Smooth muscle cell (in vitro differentiated cells): Measurements from ENCODE around the gene RHOF. TPM values are rescaled to one million over a fixed set of nuclear protein-coding genes. Genes with fewer than 3 reads are reported as not detected.

Source experiments
- DNase-seq: peaks from one replicate; lab custom pipeline; 2025; ENCODE audit not compliant: unreplicated experiment; lab: John Stamatoyannopoulos, UW
- H2AFZ ChIP-seq: fragments of 200-600 bp; sonication (generic); 2 replicates; pipeline ENCODE4 v1.6.0; 2016; ENCODE audit warnings: antibody characterized with exemption, low read depth, mild to moderate bottlenecking
- H3F3A ChIP-seq: fragments of 200-600 bp; sonication (generic); 2 replicates; pipeline ENCODE4 v1.6.0; 2017; ENCODE audit warnings: antibody characterized with exemption, low read depth
- H3K27ac ChIP-seq: fragments of 200-600 bp; sonication (generic); 2 replicates; pipeline ENCODE4 v1.5.1; 2016; ENCODE audit warnings: low read depth, mild to moderate bottlenecking
- H3K27me3 ChIP-seq: fragments of 200-600 bp; sonication (generic); 2 replicates; pipeline ENCODE4 v1.6.1; 2016; ENCODE audit warnings: low read depth, mild to moderate bottlenecking
- H3K36me3 ChIP-seq: fragments of 200-600 bp; sonication (generic); 2 replicates; pipeline ENCODE4 v1.5.1; 2016; ENCODE audit warnings: low read depth
- H3K4me1 ChIP-seq: fragments of 200-600 bp; sonication (generic); 2 replicates; pipeline ENCODE4 v1.5.1; 2016; ENCODE audit warnings: low read depth
- H3K4me2 ChIP-seq: fragments of 200-600 bp; sonication (generic); 2 replicates; pipeline ENCODE4 v1.6.0; 2016; ENCODE audit warnings: mild to moderate bottlenecking
- H3K4me3 ChIP-seq: fragments of 200-600 bp; sonication (generic); 2 replicates; pipeline ENCODE4 v1.5.1; 2016; ENCODE audit warnings: mild to moderate bottlenecking
- H3K79me2 ChIP-seq: fragments of 200-600 bp; sonication (generic); 2 replicates; pipeline ENCODE4 v1.6.0; 2016; ENCODE audit warnings: low read depth, mild to moderate bottlenecking
- H3K9ac ChIP-seq: fragments of 200-600 bp; sonication (generic); 2 replicates; pipeline ENCODE4 v1.6.0; 2016; ENCODE audit warnings: low read depth
- H3K9me3 ChIP-seq: fragments of 200-600 bp; sonication (generic); replicated peaks from 2 replicates; pipeline ENCODE4 v1.5.1; 2016; ENCODE audit warnings: low read depth
- H4K20me1 ChIP-seq: fragments of 200-600 bp; sonication (generic); 2 replicates; pipeline ENCODE4 v1.6.0; 2016; ENCODE audit warnings: low read depth
- WGBS: methylation state at CpG from one replicate; pipeline ENCODE4 v1.1.7; 2016; ENCODE audit warnings: low lambda C conversion rate; 5-methylcytosine and 5-hydroxymethylcytosine counted together
- polyA plus RNA-seq: library from polyadenylated mRNA; unstranded; fragments of >200 nt; fragmentation: Nextera tagmentation; extraction: Ambion mirVana; gene quantifications from 2 replicates; pipeline ENCODE4 v1.2.1, GENCODE V29; 2016
- total RNA-seq: library from RNA; depleted of rRNA; stranded (reverse); fragments of >200 nt; gene quantifications from 2 replicates; pipeline ENCODE4 v1.2.3, GENCODE V29; 2014
- TF ChIP-seq, protein P1 (sequence below): fragments of 200-600 bp; sonication (generic); IDR thresholded peaks from 2 replicates; pipeline ENCODE4 v1.5.1; 2017; ENCODE audit warnings: borderline replicate concordance, mild to moderate bottlenecking, antibody characterized with exemption; ENCODE audit not compliant: insufficient read depth, poor library complexity, severe bottlenecking

The RHOF gene
- total and polyA plus RNA-seq, 2 experiments from 2014 or later, result 15.3 to 25.9 TPM

DNA sequence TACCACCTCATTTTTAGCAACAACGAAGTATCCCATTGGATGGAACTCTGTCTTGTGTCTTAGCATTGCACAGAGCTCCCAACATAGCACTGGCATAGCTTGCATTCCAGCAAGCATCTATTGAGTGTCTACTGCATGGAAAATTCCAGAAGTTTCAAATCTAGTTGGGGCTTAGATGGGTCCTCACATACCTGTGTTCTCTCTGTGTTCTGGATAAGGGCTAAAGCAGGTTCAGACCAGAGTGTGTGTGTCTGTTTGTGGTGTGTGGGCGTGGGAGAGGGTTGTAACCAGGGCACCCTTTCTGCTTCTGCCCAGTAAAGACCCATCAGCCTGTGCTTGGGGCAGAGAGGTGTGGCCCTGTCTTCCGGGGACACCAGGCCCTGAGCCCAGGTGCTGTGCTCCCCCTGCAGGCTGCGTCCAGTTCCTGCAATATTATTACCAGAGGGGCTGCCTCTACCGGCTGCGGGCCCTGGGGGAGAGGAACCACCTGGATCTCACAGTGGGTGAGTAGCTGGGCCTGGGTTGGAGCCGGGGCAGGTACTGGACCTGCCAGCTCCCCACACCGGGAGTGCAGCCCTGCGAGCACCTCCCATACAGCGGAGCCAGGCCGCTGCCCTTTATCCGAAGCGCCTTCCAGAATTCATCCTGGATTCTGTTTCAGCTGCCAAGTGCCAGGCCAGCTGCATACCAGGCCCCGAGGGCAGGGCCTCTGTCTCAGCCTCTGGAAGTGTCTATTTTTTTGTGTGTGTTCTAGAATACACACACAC is 20.3 kb downstream of the RHOF start:
- TF ChIP-seq, protein P1, sequence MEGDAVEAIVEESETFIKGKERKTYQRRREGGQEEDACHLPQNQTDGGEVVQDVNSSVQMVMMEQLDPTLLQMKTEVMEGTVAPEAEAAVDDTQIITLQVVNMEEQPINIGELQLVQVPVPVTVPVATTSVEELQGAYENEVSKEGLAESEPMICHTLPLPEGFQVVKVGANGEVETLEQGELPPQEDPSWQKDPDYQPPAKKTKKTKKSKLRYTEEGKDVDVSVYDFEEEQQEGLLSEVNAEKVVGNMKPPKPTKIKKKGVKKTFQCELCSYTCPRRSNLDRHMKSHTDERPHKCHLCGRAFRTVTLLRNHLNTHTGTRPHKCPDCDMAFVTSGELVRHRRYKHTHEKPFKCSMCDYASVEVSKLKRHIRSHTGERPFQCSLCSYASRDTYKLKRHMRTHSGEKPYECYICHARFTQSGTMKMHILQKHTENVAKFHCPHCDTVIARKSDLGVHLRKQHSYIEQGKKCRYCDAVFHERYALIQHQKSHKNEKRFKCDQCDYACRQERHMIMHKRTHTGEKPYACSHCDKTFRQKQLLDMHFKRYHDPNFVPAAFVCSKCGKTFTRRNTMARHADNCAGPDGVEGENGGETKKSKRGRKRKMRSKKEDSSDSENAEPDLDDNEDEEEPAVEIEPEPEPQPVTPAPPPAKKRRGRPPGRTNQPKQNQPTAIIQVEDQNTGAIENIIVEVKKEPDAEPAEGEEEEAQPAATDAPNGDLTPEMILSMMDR, result peak; percentile 73
- H3K27ac ChIP-seq, result no peak overlapping the region
- H3K79me2 ChIP-seq, result no peaks in the 10 kb centered on the region
- no peaks in the 10 kb centered on the region for H3K4me1 ChIP-seq
- H3K4me3 ChIP-seq, result no peak overlapping the region
- peak; percentile 3 for DNase-seq
- H2AFZ ChIP-seq, result no peak overlapping the region
- H3K9ac ChIP-seq, result no peak overlapping the region
- H3K36me3 ChIP-seq, result no peaks in the 10 kb centered on the region
- no peaks in the 10 kb centered on the region for H4K20me1 ChIP-seq
- H3F3A ChIP-seq, result no peaks in the 10 kb centered on the region
- WGBS, result 55% methylated on average over 14 of the region's 14 CpGs
- no peak overlapping the region for H3K4me2 ChIP-seq
- no peaks in the 10 kb centered on the region for H3K27me3 ChIP-seq
- H3K9me3 ChIP-seq, result no peaks in the 10 kb centered on the region

DNA sequence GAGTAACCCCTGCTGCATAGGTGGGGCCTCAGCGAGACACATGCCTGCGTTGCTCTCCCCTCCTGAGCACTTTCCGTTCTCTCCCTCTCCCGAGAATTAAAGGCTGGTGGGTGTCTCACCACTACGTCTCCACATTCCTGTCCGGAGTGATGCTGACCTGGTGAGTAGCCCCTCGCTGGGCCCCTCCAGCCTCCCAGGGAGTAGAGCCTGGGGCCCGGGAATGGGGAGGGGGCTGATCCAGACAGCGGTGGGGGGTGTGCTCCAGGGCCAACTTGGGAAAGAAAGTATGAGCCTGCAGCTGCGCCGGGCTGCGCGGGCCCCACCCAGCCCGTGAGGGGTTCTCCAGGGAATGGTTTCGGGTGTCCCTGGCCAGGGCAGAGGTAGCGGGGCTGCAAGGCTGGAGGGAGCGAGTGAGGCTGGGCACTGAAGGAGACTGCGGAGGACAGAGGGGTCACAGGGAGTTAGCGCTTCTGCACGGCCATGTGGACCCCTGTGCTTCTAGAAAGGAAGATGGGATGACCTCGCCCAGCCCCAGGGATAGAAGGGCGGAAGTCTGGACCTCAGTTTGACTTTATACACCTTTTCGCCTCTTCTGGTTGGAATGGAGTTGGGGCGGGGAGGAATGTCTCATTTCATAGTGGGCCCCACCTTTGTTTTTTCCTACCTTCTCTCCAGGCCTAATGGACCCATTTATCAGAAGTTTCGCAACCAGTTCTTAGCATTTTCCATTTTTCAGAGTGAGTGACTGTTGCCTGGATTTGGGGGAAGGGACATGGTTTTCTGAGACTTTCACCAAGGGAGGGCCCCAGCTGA is 22.5 kb downstream of the RHOF start:
- H3K27me3 ChIP-seq, result no peaks in the 10 kb centered on the region
- WGBS, result 85% methylated on average over 25 of the region's 25 CpGs
- no peaks in the 10 kb centered on the region for H4K20me1 ChIP-seq
- no peaks in the 10 kb centered on the region for H3F3A ChIP-seq
- H2AFZ ChIP-seq, result no peak overlapping the region
- no peak overlapping the region for H3K9ac ChIP-seq
- no peaks in the 10 kb centered on the region for H3K36me3 ChIP-seq
- H3K27ac ChIP-seq, result no peak overlapping the region
- no peak for DNase-seq
- H3K79me2 ChIP-seq, result no peaks in the 10 kb centered on the region
- H3K4me3 ChIP-seq, result no peak overlapping the region
- TF ChIP-seq, protein P1, result no peak
- H3K4me2 ChIP-seq, result no peak overlapping the region
- H3K4me1 ChIP-seq, result no peaks in the 10 kb centered on the region
- no peaks in the 10 kb centered on the region for H3K9me3 ChIP-seq

DNA sequence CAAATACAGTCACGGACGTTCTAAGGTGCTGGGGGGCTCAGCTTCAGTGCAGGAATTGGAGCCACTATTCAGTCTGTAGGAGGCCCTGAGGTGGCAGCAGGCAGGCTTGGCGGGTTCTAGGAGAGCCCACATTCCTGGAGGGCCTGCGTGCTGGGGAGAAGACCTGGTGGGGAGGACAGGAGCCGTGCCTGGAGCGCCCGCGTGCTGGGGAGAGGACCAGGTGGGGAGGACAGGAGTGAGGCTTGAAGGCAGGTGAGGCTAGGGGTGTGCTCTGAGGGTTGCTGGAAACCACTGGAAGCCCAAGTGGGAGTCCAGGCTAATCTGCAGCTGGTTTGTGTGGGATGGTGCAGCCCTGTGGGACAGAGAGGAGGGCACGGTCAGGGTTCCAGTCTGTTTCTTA is 23.1 kb downstream of the RHOF start:
- Histone ChIP-seq H3K79me2 (no peaks in the 10 kb centered on the region), H3K36me3 (no peaks in the 10 kb centered on the region), H4K20me1 (no peaks in the 10 kb centered on the region), H3K4me1 (no peaks in the 10 kb centered on the region), H2AFZ (no peak overlapping the region), H3K27me3 (no peaks in the 10 kb centered on the region), H3K27ac (no peak overlapping the region), H3K4me2 (no peak overlapping the region), H3K9ac (no peak overlapping the region), H3F3A (no peaks in the 10 kb centered on the region), H3K4me3 (no peak overlapping the region), H3K9me3 (no peaks in the 10 kb centered on the region)
- WGBS, result 81% methylated on average over 9 of the region's 9 CpGs
- TF ChIP-seq, protein P1, result no peak
- DNase-seq, result no peak
